Measurements from ENCODE around the gene RASSF8.

The RASSF8 gene

DNA sequence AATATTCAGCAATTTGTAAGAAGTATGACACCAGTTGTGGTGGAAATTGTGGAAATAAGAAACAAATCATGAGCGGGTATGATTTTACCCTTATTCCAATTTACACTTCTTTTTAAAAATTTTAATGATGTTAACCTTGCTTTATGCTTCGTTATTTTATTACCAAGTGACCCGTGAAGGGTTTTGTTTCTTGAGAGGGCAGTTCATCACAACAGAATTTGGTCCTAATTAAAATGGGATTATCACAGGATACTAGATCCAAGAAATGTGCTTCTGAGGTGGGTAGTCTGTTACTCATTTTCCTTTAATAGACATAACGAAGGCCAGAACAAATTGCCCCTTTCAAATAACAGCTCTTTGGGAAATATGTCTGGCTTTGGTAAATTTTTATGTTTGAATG lies 25.5 kb upstream of the RASSF8 start:
- TF ChIP-seq, protein P1, sequence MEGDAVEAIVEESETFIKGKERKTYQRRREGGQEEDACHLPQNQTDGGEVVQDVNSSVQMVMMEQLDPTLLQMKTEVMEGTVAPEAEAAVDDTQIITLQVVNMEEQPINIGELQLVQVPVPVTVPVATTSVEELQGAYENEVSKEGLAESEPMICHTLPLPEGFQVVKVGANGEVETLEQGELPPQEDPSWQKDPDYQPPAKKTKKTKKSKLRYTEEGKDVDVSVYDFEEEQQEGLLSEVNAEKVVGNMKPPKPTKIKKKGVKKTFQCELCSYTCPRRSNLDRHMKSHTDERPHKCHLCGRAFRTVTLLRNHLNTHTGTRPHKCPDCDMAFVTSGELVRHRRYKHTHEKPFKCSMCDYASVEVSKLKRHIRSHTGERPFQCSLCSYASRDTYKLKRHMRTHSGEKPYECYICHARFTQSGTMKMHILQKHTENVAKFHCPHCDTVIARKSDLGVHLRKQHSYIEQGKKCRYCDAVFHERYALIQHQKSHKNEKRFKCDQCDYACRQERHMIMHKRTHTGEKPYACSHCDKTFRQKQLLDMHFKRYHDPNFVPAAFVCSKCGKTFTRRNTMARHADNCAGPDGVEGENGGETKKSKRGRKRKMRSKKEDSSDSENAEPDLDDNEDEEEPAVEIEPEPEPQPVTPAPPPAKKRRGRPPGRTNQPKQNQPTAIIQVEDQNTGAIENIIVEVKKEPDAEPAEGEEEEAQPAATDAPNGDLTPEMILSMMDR (conservative IDR thresholded peaks at IDR 0.05; ENCODE audit: low read depth), result no peak
- H3K27ac ChIP-seq, result no peak overlapping the region
- DNase-seq (ENCODE audit: low spot score), result no peak
- ChIA-PET POLR2A (ENCODE audit: low non-redundant PET) (no interaction called here), CTCF (no interaction called here)

DNA sequence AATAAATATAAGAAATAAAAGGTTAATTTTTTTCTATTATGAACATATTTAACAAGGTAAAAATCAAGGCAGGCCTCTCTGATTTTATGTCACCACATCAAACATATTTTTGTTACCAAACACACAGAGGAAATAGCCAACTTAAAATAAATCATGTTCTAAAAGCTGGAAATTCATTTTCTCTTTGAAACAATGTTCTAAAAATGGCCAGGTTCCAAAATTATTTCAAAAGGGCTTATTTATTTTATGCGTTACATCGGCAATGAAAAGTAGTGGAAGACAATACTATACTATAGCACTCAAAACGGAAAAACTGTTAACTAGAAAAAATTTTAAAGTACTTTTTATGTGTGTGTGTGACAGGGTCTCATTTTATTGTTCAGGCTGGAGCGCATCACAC lies 24.0 kb upstream of the RASSF8 start:
- no peak overlapping the region for H3K27ac ChIP-seq
- POLR2A ChIA-PET (ENCODE audit: low non-redundant PET), result no interaction called here
- no peak for DNase-seq (ENCODE audit: low spot score)
- TF ChIP-seq, protein P1 (conservative IDR thresholded peaks at IDR 0.05; ENCODE audit: low read depth), result no peak
- CTCF ChIA-PET, result no interaction called here

DNA sequence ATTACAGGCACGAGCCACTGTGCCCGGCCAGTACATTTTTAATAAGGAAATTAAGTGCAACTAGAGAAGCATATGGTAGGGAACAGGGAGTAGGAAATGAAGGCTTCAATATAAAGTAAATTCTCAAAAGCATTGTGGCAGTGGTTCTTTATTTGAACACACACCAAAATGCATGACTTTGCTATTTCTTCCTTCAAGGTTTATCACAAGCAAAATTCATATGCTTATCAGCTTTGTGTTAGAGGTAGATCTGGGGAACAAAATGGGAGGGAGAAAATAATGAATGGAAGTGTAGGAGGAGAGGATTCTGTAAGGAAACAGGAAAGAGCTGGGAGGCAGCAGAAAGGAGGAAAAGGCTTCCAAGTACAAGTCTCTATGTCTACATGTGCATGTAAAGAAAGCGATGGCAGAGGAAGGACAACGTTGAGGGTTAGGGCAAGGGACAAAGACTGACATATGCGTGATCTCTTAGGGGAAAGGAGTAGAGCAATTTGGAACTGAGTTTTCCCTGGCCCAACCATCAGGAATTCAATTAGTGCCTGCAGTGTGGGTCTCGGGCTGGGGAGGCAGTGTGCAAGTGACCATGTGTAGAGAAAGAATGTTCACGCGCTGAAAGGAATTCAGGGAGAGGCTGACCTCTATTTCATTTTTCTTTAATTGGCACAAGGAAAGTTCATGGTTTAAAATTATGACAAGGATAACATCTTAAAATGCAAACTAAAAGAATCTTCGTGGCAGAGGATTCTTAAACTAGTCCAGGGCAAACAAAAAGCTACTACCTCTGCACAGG lies 22.9 kb upstream of the RASSF8 start:
- ChIA-PET CTCF (interaction anchor here (0.6 kb wide), 1 partner anchor 10 kb away, joined by 3 read pairs; no protein-coding TSS in a partner anchor), POLR2A (ENCODE audit: low non-redundant PET) (no interaction called here)
- no peak overlapping the region for H3K27ac ChIP-seq
- DNase-seq (ENCODE audit: low spot score), result no peak
- TF ChIP-seq, protein P1 (conservative IDR thresholded peaks at IDR 0.05; ENCODE audit: low read depth), result no peak

DNA sequence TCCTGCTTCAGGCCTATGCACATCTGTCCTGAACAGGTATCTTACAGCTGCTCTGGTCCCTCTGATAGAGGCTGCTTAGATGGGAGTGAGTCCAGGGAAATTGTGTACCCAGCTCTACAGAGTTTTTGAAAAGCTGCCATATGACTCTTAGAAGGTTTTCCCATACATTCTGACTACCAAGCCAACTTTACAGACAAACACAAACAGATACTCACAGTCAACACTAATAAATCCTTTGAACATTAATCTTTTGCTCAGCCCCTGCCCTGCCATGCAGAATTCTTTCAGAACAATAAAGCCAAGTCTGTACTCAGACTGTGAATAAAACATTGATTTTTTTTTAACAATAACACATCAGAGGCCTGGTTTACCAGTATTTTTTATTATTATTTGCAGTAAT lies 21.4 kb upstream of the RASSF8 start:
- no peak overlapping the region for H3K27ac ChIP-seq
- ChIA-PET CTCF (interaction anchor here (0.5 to 0.6 kb wide), 2 partner anchors 22 to 531 kb away, joined by 3 read pairs; no protein-coding TSS in a partner anchor), POLR2A (ENCODE audit: low non-redundant PET) (no interaction called here)
- no peak for DNase-seq (ENCODE audit: low spot score)
- TF ChIP-seq, protein P1 (conservative IDR thresholded peaks at IDR 0.05; ENCODE audit: low read depth), result no peak

DNA sequence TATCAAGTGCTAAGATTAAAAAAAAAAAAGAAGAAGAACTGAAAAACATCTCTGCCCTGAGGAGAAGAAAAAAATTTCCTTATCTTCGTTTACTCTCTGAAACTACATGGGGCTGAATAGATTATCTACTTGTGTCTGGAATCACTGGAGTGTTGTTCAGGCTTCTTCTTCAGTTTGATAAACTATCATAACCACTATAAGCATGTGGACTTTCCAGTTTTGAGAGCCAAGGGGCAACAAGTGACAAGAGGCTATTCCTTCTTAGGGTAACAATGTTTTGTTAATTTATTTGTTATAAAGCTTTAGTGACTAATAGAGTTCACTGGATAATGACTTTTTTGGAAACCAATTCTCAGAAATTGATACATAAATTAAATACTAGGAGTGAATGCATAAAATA lies 19.9 kb upstream of the RASSF8 start:
- POLR2A ChIA-PET (ENCODE audit: low non-redundant PET), result no interaction called here
- no peak for DNase-seq (ENCODE audit: low spot score)
- no peak overlapping the region for H3K27ac ChIP-seq
- CTCF ChIA-PET, result no interaction called here
- TF ChIP-seq, protein P1 (conservative IDR thresholded peaks at IDR 0.05; ENCODE audit: low read depth), result no peak

DNA sequence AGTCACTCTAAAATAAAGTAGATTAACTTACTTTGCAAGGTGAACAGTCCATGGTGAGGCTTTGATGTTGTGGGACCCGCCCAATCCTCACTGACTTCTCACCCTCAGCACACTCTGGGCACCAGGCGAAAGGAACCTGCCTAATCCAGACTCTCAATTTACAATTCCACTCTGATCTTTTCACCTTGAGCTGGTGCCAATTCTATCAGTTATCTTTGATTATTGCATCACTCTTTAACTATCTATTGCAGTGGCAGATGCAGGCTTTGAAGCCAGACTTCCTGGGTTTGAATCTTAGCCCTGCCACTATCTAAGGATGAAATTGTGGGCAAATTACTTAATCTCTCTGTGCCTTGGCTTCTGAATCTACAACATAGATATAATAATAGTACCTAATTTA lies 18.9 kb upstream of the RASSF8 start:
- POLR2A ChIA-PET (ENCODE audit: low non-redundant PET), result no interaction called here
- CTCF ChIA-PET, result no interaction called here

More for the DNA sequence above, 18.9 kb upstream of the RASSF8 start:
- no peak for DNase-seq (ENCODE audit: low spot score)
- TF ChIP-seq, protein P1 (conservative IDR thresholded peaks at IDR 0.05; ENCODE audit: low read depth), result no peak
- no peak overlapping the region for H3K27ac ChIP-seq

All from RWPE1 (cell line).